Glutamatergic neuron (in vitro differentiated cells): ENCODE results near the gene PCK2. TPM values are rescaled to one million over a fixed set of nuclear protein-coding genes. Genes with fewer than 3 reads are reported as not detected.
A peak's percentile ranks its signal among the peaks of the same experiment; 100 is the strongest.

ENCODE experiments used
- DNase-seq: peaks from one replicate; pipeline ENCODE4 v3.0.0; 2022
- H3K27ac Mint-ChIP-seq: one replicate; pipeline ENCODE4 v1.8.0; 2020; ENCODE audit warnings: mild to moderate bottlenecking, mixed read lengths, inconsistent platforms; ENCODE audit not compliant: unreplicated experiment
- H3K27me3 Mint-ChIP-seq: one replicate; pipeline ENCODE4 v1.8.0; 2020; ENCODE audit warnings: mild to moderate bottlenecking, moderate library complexity, mixed read lengths, inconsistent platforms; ENCODE audit not compliant: unreplicated experiment
- H3K36me3 Mint-ChIP-seq: one replicate; pipeline ENCODE4 v1.8.0; 2020; ENCODE audit warnings: mild to moderate bottlenecking, mixed read lengths, inconsistent platforms; ENCODE audit not compliant: unreplicated experiment
- H3K4me1 Mint-ChIP-seq: one replicate; pipeline ENCODE4 v1.8.0; 2020; ENCODE audit warnings: mild to moderate bottlenecking, low read depth, mixed read lengths, inconsistent platforms; ENCODE audit not compliant: unreplicated experiment
- H3K4me3 Mint-ChIP-seq: one replicate; pipeline ENCODE4 v1.8.0; 2020; ENCODE audit warnings: mild to moderate bottlenecking, mixed read lengths, inconsistent platforms; ENCODE audit not compliant: unreplicated experiment
- H3K9me3 Mint-ChIP-seq: one replicate; pipeline ENCODE4 v1.8.0; 2020; ENCODE audit warnings: mild to moderate bottlenecking, moderate library complexity, mixed read lengths, inconsistent platforms; ENCODE audit not compliant: unreplicated experiment
- CTCF ChIP-seq: fragments of 200-600 bp; sonication (generic); IDR thresholded peaks from one replicate; pipeline ENCODE4 v1.5.0; 2021; ENCODE audit not compliant: partially characterized antibody, unreplicated experiment
- total RNA-seq: library from RNA; stranded (reverse); fragmentation: NEBNext Ultra II Directional; extraction: Animal tissue kit (Norgen Biotek cat#: 25700); gene quantifications from one replicate; pipeline ENCODE4 v1.2.1, GENCODE V29; 2021; ENCODE audit not compliant: unreplicated experiment

The PCK2 gene
- total RNA-seq, 1 donor from 2014 or later: 99.9 TPM

GRCh38 chr14:24126939-24127338 is 32.8 kb downstream of the PCK2 start:
- DNase-seq: no peak
- Mint-ChIP-seq H3K9me3 (peaks cover 4% of the 10 kb centered on the region), H3K27me3 (peaks cover 6% of the 10 kb centered on the region), H3K4me3 (no peak overlapping the region), H3K27ac (no peak overlapping the region), H3K36me3 (no peaks in the 10 kb centered on the region), H3K4me1 (peaks cover 13% of the 10 kb centered on the region)
- no peak for TF ChIP-seq CTCF

- no peak for TF ChIP-seq CTCF
- peaks cover 4% of the 10 kb centered on the region for H3K9me3 Mint-ChIP-seq
- no peak overlapping the region for H3K27ac Mint-ChIP-seq
- DNase-seq: no peak
- no peak overlapping the region for H3K4me3 Mint-ChIP-seq
- H3K4me1 Mint-ChIP-seq: peaks cover 14% of the 10 kb centered on the region
- no peaks in the 10 kb centered on the region for H3K36me3 Mint-ChIP-seq
- peaks cover 6% of the 10 kb centered on the region for H3K27me3 Mint-ChIP-seq
These were observed 33.6 kb downstream of the PCK2 start for GRCh38 chr14:24127673-24128072.

GRCh38 chr14:24129410-24129998 is 35.4 kb downstream of the PCK2 start:
- DNase-seq: no peak
- H3K4me1 Mint-ChIP-seq: peaks cover 18% of the 10 kb centered on the region
- no peak overlapping the region for H3K27ac Mint-ChIP-seq
- H3K4me3 Mint-ChIP-seq: no peak overlapping the region
- peaks cover 6% of the 10 kb centered on the region for H3K27me3 Mint-ChIP-seq
- TF ChIP-seq CTCF: no peak
- no peaks in the 10 kb centered on the region for H3K36me3 Mint-ChIP-seq
- peaks cover 4% of the 10 kb centered on the region for H3K9me3 Mint-ChIP-seq

GRCh38 chr14:24130380-24130716 is 36.2 kb downstream of the PCK2 start, which contains the start of gene FITM1:
TSS of gene FITM1 (plus strand) at chr14:24130659. CDS start at chr14:24131564, 905 bp downstream.
- TF ChIP-seq CTCF: no peak
- Mint-ChIP-seq H3K4me1 (peaks cover 22% of the 10 kb centered on the region), H3K4me3 (peak within 1 kb of the TSS; percentile 70), H3K27ac (peak within 1 kb of the TSS; percentile 78), H3K36me3 (no peaks in the 10 kb centered on the region), H3K9me3 (peaks cover 8% of the 10 kb centered on the region), H3K27me3 (peaks cover 10% of the 10 kb centered on the region)
- no peak for DNase-seq

GRCh38 chr14:24130717-24131548 is 36.8 kb downstream of the PCK2 start:
- Mint-ChIP-seq H3K9me3 (peaks cover 10% of the 10 kb centered on the region), H3K4me1 (peaks cover 25% of the 10 kb centered on the region)
- no peak for TF ChIP-seq CTCF

More at GRCh38 chr14:24130717-24131548, 36.8 kb downstream of the PCK2 start:
- Mint-ChIP-seq H3K27me3 (peaks cover 12% of the 10 kb centered on the region), H3K27ac (peak overlapping the region; percentile 78), H3K4me3 (peak overlapping the region; percentile 70), H3K36me3 (no peaks in the 10 kb centered on the region)
- DNase-seq: peak; percentile 23
